Gastrocnemius medialis (tissue), 4 donors: ENCODE results near the gene PLCL2. TPM values are rescaled to one million over a fixed set of nuclear protein-coding genes. Genes with fewer than 3 reads are reported as not detected.
A peak's percentile ranks its signal among the peaks of the same experiment; 100 is the strongest.

Experiments used
- ATAC-seq, 2 donors: fragments of 150-250 bp; one replicate each; pipeline ENCODE4 v1.9.1; 2016
- DNase-seq, 2 donors: peaks; one replicate each; pipeline ENCODE4 v3.0.0-alpha.2; 2019
- H3K27ac ChIP-seq, 4 donors: fragments of 200-600 bp; sonication (generic); 1 replicate in 1 of 4; 2 replicates in 3 of 4; pipeline ENCODE4 v1.5.1; 2016 to 2018; ENCODE audit warnings: mild to moderate bottlenecking in 2 of 4, moderate library complexity in 1 of 4
- H3K27me3 ChIP-seq, 3 donors: fragments of 200-600 bp; sonication (generic) in 2 of 3; 1 replicate in 1 of 3; 2 replicates in 2 of 3; pipeline versions ENCODE4 v1.5.1 to v1.6.0; 2016 to 2019; ENCODE audit warnings: mild to moderate bottlenecking in 1 of 3, moderate library complexity in 1 of 3
- H3K36me3 ChIP-seq, 2 donors: fragments of 200-600 bp; sonication (generic) in 1 of 2; one replicate each; pipeline ENCODE4 v1.5.1; 2017 to 2018
- H3K4me1 ChIP-seq, 2 donors: fragments of 200-600 bp; sonication (generic) in 1 of 2; one replicate each; pipeline ENCODE4 v1.5.1; 2016 to 2017; ENCODE audit warnings: mild to moderate bottlenecking in 2 of 2
- H3K4me3 ChIP-seq, 4 donors: fragments of 200-600 bp; sonication (generic) in 3 of 4; 1 replicate in 1 of 4; 2 replicates in 3 of 4; pipeline ENCODE4 v1.5.1; 2016 to 2019; ENCODE audit warnings: mild to moderate bottlenecking in 2 of 4
- H3K9me3 ChIP-seq, 3 donors: fragments of 200-600 bp; sonication (generic) in 2 of 3; 1 replicate in 1 of 3; 2 replicates in 2 of 3; pipeline ENCODE4 v1.5.1; 2016 to 2019
- POLR2A ChIP-seq, 2 donors: fragments of 450-650 bp; IDR thresholded peaks; one replicate each; pipeline ENCODE4 v1.6.1; 2017; ENCODE audit warnings: antibody characterized with exemption in 2 of 2, mild to moderate bottlenecking in 2 of 2, moderate library complexity in 2 of 2
- in situ Hi-C, 4 donors: fragments of 200-750 bp; cut with MboI; loops; one replicate each; pipeline versions ENCODE4 v1.15.0 to v1.8.0; 2017; ENCODE audit warnings: low sequenced_read_pairs in 4 of 4
- intact Hi-C: fragments of 100-400 bp; cut with DNase I; formaldehyde crosslinking; loops from one replicate; pipeline ENCODE4 v1.15.1; 2023; ENCODE audit warnings: low total_unique reads
- total RNA-seq, 4 donors: library from RNA; depleted of rRNA; stranded (reverse); fragments of >200 nt; gene quantifications; one replicate each; pipeline versions ENCODE4 v1.1.0 to v1.2.3, GENCODE V29; 2016
- TF ChIP-seq, protein P1 (sequence below), 5 experiments: fragments of 450-650 bp in 3 of 5; fragments of 200-600 bp in 2 of 5; sonication (generic) in 2 of 5; IDR thresholded peaks in 4 of 5; conservative IDR thresholded peaks in 1 of 5; 1 replicate in 4 of 5; 2 replicates in 1 of 5; pipeline ENCODE4 v1.5.1; 2016 to 2019; ENCODE audit warnings: antibody characterized with exemption in 5 of 5, mild to moderate bottlenecking in 3 of 5, moderate library complexity in 3 of 5

Gene PLCL2
- total RNA-seq, 4 donors from 2014 or later, result 23.9 to 37.2 (median 32.7) TPM

GRCh38 chr3:17054301-17054981, 169.7 kb downstream of the PLCL2 start:
- H3K27me3 ChIP-seq, result no peaks in the 10 kb centered on the region
- no peaks in the 10 kb centered on the region for H3K9me3 ChIP-seq
- intact Hi-C loops (no loop called here), in situ Hi-C loops (no loop called here)
- no peak for DNase-seq
- H3K4me1 ChIP-seq, result peaks cover 19 to 25% of the 10 kb centered on the region in 2 donors
- no peaks in the 10 kb centered on the region for H3K36me3 ChIP-seq
- no peak overlapping the region for H3K4me3 ChIP-seq
- ATAC-seq, result no peak
- H3K27ac ChIP-seq, result peak overlapping the region in 3 of 4 donors; percentile 39 to 60 (median 46)
- no peak for TF ChIP-seq POLR2A (IDR thresholded peaks at IDR 0.05)
- TF ChIP-seq, protein P1, sequence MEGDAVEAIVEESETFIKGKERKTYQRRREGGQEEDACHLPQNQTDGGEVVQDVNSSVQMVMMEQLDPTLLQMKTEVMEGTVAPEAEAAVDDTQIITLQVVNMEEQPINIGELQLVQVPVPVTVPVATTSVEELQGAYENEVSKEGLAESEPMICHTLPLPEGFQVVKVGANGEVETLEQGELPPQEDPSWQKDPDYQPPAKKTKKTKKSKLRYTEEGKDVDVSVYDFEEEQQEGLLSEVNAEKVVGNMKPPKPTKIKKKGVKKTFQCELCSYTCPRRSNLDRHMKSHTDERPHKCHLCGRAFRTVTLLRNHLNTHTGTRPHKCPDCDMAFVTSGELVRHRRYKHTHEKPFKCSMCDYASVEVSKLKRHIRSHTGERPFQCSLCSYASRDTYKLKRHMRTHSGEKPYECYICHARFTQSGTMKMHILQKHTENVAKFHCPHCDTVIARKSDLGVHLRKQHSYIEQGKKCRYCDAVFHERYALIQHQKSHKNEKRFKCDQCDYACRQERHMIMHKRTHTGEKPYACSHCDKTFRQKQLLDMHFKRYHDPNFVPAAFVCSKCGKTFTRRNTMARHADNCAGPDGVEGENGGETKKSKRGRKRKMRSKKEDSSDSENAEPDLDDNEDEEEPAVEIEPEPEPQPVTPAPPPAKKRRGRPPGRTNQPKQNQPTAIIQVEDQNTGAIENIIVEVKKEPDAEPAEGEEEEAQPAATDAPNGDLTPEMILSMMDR (IDR thresholded peaks at IDR 0.05 in 4 of 5, conservative IDR thresholded peaks at IDR 0.05 in 1 of 5), result no peak

DNA sequence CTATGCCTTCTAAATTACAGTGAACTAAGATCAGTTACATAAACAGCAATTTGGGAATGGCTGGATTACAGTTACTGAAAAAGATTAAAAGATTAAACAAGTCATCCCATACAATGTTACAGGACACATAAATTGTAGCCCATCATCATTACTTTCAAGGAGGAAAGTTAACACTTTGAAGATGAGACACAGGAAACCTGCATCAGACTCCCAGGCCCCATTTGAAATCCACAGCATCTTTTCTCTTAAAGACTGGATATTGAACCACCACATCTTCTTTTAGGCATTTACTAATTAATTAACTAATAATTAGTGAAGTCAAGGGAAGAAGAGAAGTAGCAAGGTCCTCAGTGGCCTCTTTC, 170.2 kb downstream of the PLCL2 start:
- Histone ChIP-seq H3K9me3 (no peaks in the 10 kb centered on the region), H3K4me1 (peaks cover 19 to 25% of the 10 kb centered on the region in 2 donors), H3K27me3 (no peaks in the 10 kb centered on the region), H3K4me3 (no peak overlapping the region), H3K36me3 (no peaks in the 10 kb centered on the region), H3K27ac (peak overlapping the region; percentile 16 to 60 (median 42))
- intact Hi-C loops, result no loop called here
- no peak for TF ChIP-seq POLR2A (IDR thresholded peaks at IDR 0.05)
- TF ChIP-seq, protein P1 (IDR thresholded peaks at IDR 0.05 in 4 of 5, conservative IDR thresholded peaks at IDR 0.05 in 1 of 5), result no peak
- ATAC-seq, result no peak
- DNase-seq, result no peak
- in situ Hi-C loops, result no loop called here

DNA sequence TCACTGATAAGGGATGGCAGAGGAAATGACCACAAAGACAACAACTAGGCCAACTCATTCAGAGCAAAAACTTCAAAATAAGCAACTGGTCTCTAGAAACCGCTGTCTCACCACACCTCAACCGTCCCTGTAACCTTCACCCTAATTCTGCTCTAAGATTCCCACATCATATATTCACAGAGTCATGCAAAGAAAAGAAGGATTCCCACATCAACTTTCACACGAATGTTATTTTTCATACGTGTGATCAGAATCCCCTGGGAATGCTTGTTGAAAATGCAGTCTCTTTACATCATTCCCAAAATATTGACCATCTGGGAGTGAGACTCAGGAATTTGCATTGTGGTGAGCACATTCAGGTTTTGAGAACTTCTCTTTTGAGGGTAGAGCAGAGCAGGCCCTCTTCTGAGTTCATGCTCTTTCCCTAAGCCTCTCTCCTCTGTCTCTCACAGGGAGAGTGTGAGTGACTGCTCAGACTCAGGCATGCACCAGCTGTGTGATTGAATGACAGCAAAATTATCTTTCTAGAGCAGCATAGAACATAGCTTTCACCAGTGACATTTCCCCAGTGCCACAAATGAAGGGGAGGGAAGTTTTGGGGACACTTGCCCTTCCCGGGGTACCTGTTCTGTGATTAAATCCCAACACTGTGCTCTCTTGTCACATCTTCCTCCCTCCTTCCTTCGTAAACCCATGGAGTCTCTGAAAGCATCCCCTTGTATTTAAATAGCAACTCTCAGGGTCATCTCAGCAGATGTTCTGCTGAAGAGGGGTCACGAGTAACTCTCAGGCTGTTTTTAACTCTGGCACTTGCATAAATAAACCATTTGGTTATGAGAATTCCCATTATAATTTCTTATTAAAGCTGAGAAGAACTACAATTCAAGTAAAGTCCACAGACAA, 170.9 kb downstream of the PLCL2 start:
- ATAC-seq, result peak in 1 of 2 donors; percentile 39
- Histone ChIP-seq H3K27me3 (no peaks in the 10 kb centered on the region), H3K4me3 (no peak overlapping the region), H3K27ac (peak overlapping the region; percentile 16 to 60 (median 42)), H3K9me3 (no peaks in the 10 kb centered on the region), H3K4me1 (peaks cover 19 to 25% of the 10 kb centered on the region in 2 donors), H3K36me3 (no peaks in the 10 kb centered on the region)
- in situ Hi-C loops, result no loop called here
- no peak for DNase-seq
- intact Hi-C loops, result no loop called here
- TF ChIP-seq, protein P1 (IDR thresholded peaks at IDR 0.05 in 4 of 5, conservative IDR thresholded peaks at IDR 0.05 in 1 of 5), result no peak
- no peak for TF ChIP-seq POLR2A (IDR thresholded peaks at IDR 0.05)

DNA sequence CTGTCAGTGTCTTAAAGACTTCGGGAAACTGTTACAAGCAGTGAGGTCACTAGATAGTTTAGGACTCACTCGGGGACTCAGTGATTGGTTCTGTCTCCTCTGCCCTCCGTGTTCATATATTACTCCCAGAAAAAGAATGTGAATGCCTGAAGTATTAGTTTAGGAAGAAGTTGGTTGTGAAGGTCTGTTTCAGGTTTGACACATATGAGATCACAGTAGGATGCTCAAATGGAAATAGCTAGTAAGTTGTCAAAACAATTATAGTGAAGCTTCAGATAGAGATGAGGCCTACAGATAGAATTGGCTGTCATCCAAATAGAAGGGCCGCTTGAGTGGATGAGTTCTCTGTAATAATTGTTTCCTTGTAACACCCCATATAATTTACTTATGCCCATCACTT, 172.6 kb downstream of the PLCL2 start:
- intact Hi-C loops, result no loop called here

More for the DNA sequence above, 172.6 kb downstream of the PLCL2 start:
- H3K4me1 ChIP-seq, result peaks cover 33% of the 10 kb centered on the region in 2 donors
- DNase-seq, result no peak
- TF ChIP-seq, protein P1 (IDR thresholded peaks at IDR 0.05 in 4 of 5, conservative IDR thresholded peaks at IDR 0.05 in 1 of 5), result no peak
- TF ChIP-seq POLR2A (IDR thresholded peaks at IDR 0.05), result no peak
- in situ Hi-C loops, result no loop called here
- no peaks in the 10 kb centered on the region for H3K9me3 ChIP-seq
- H3K4me3 ChIP-seq, result no peak overlapping the region
- H3K27me3 ChIP-seq, result no peaks in the 10 kb centered on the region
- no peaks in the 10 kb centered on the region for H3K36me3 ChIP-seq
- ATAC-seq, result no peak
- peak overlapping the region in 2 of 4 donors; percentile 35 to 39 for H3K27ac ChIP-seq
